ENCODE data around the gene CMIP.

CMIP gene

DNA sequence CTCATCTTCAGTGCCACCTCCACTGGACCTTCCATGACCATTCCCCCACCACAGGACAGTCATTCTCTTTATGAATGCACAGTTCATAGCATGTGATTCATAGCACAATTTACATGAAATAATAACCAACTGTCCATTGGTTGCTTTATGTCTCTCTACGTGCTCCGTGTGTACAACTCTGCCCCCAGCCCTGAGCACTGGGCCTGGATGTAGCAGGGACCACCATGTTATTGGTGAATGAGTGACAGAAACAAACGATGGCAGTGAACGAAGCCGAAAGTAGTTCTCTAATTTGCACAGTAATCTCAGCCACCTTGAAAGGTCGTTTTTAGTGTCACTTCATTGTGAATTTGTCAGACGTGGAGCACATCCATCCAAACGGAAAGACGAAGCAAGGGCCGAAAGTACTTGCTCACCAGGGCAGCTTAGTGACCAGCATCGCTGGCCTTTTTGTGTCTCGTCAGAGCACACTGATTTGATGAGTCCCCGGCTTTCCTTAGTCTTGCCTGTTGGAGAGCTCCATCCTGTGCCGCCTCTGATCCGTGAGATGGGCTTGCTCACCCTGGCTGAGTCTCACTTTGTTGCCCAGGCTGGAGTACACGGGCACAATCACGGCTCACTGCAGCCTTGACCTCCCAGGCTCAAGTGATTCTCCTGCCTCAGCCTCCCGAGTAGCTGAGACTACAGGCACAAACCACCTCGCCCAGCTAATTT lies 95.3 kb downstream of the CMIP start:
- no peak for DNase-seq

- no peak for DNase-seq
Measured at GRCh38 chr16:81541314-81541713, 96.7 kb downstream of the CMIP start.

GRCh38 chr16:81542609-81543570 lies 98.3 kb downstream of the CMIP start:
- no peak for DNase-seq

DNA sequence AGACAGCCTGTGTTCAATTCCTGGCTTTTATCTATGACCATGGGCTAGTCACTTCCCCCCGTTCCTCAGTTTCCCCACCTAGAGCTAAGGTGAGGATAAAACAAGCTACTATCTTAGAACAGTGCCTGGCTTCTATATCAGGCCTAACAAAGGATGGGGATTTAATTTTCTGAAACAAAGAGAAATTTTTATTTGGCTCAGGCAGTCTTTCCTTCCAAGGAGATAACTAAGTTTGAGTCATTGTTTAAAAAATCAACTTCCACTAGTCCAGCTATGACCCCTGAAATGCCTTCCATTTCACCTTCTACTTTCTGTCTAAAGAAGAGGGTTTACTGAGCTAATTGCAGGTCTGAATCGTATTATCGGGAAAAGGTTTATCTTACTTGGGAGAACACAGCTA lies 99.0 kb downstream of the CMIP start:
- no peak for DNase-seq

DNA sequence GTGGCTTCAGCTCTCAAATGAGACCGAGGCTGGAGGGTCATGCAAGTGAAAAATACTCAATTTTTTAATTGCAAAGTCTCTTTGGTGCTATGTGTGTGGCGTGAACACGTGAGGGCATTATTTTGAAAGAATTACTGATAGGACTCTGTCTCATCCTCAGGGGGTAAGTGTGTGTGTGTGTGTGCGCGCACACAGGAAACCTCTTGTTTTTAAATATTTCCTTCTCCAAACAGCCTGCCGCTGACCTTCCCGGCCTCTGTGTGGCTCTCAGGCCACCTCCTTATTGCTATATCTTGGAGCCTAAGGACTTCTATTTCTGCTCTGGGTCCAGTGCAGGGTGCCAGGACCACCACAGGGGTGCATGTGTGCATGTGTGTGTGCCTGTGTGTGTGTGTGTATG lies 99.7 kb downstream of the CMIP start:
- DNase-seq, result no peak

DNA sequence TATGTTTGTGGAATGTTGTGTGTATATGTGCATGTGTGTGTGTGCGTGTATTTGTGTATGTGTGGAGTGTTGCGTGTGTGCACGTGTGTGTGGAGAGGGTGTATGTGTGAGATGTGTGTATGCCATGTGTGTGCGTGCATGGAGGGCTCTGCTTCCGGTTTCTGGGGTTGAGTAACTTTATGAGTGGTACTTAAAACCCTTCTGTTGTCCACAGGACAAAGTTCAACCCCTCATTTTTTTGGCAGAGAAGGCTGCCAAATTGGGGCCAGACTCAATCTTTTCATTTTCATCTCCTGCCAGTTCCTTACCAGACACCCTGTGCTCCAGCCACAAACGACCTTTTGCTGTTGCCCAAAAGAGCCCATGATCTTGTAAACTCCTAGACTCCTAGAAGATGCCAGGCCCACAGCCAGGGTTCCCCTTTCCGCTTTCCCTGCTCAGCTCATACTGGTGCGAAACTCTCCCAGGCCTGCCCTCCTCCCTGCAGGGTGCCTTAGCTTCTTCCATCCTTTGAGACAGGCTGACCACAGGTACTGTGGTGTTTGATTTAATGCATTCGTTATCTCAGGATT lies 100.2 kb downstream of the CMIP start:
- no peak for DNase-seq

DNA sequence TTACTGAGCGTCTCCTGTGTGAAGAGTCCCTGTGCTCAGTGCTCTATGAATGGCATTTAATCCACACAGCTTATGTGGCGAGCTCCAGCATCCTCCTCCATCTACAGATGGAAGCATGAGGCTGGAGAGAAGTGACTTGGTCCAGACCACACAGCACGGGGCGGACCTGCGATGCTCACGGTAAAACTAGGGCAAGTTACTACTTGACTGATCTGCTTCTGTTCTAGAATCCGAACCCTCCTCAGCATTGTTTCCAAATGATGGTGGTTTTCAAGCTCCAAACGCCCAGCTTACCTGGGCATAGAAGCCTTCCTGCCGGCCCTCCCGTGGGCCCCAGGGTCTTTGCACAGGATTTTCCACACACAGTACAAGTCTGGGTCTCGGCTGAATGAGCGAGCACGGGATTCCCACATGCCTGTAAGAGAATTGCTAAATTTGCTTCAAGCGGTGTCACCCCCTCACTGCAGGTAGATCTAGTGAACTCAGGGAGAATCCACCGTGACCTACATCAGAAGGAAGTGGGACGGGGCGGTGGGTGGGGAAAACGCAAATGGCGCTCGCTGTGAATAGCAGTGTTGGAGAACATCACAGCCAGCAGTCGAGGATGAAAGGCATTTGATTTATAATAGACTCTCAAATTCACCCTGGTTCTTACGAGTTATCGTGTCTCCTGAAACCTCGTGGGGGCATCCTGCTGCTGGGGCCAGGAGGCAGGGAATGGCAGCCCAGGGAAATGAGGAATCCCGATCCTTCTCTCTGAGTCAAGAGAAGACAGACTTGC lies 101.1 kb downstream of the CMIP start:
- DNase-seq, result no peak

GRCh38 chr16:81546781-81547180 lies 102.2 kb downstream of the CMIP start:
- DNase-seq, result no peak

DNA sequence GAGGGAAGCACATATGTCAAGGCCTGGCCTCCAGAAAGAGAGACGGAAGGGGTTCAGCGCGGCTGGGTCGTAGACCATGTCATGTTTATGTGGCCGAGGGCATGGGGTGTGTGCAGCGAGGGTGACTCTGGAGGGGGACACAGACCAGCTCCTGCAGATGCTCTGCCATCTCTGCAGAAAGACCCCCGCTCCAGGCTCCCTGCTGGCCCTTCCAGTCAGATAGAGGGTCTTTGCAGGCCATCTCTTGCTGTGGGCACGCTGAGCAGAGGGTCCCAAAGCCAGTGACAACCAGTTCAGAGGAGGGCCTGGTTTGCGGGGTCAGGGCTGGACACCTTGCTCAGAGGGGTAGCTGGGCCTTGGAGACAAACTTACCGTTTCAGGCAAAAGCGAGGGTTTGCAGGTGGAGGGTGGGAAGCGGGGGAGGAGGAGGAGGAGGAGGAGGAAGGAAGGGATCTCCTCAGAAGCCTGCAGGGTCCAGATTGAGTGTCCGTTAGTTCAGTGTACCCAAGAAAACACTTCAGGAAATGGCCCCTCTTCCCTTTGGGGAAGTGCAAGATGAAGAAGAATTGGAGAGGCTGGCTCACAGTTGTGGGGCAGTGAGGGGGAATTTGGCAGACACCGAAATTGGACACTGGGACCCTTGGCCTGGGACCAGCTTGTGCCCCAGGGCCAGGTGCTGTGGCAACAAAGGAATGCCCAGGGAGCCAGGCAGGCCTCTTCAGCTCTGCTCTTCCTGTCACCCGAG lies 102.8 kb downstream of the CMIP start:
- no peak for DNase-seq

GRCh38 chr16:81547939-81548216 lies 103.3 kb downstream of the CMIP start:
- DNase-seq, result no peak

GRCh38 chr16:81548551-81548875 lies 103.9 kb downstream of the CMIP start:
- DNase-seq, result no peak

GRCh38 chr16:81548876-81549546 lies 104.4 kb downstream of the CMIP start:
- no peak for DNase-seq

DNA sequence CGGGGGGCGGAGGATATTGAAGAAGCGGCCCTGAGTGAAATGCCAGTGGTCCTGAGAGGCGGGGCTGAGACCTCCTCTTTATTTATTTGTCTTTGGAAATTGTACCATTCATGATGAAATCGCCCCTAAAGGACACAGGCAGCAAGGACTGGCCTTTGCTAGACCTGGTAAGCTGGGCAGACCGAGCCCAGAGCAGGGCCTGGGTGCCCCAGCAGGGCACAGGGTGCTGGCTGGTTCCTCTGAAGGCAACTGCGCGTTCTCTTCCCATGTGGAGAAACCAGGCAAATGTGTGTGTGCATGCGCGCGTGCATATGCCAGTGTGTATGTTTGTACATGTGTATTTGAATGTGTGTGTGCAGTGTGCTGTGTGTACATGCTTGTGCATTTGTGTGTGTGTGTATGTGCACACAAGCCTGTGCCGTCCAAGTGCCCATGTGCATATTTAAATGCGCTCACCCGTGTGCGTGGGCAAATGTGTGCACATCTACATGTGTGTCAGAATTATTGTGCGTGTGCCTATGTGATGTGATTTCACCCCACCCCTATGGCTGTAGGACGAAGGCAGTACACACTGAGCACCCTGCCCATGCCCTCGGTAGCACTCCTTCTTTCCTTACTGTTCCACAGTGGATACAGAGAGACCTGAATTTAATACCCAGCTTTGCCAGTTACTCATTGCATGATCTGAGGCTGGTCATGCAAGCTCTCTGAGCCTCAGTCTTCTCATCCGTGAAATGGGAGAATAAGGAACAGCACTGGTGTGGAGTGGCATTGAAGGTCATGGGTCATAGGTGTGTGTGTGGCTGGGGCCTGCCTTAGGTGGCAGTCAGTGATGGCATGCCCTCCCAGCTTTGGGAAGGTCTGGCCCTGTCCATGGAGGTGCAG lies 105.2 kb downstream of the CMIP start:
- DNase-seq, result no peak

DNA sequence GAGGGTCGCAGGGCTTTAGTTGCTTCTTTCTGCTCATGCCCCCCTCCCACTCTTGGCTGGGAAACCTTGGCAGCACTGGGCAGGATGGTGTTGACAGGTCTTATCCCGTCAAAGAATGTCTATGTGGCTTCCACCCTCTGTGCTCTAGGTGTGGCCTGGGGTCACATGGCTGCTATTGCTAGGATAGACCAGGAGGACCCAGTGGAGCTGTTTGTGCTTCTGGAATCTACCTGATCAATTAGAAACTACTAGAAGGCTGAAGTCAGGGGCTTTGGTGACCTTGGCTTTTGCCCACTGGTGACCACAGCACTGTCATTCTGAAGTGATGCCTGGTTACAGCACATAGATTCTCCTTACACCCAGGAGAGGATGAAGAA lies 105.8 kb downstream of the CMIP start:
- DNase-seq, result no peak

GRCh38 chr16:81551151-81551808 lies 106.7 kb downstream of the CMIP start:
- DNase-seq, result no peak

- DNase-seq, result no peak
Measured at GRCh38 chr16:81551821-81552304, 107.3 kb downstream of the CMIP start.

- no peak for DNase-seq
Measured at GRCh38 chr16:81552743-81553079, 108.1 kb downstream of the CMIP start.

GRCh38 chr16:81553080-81553813 lies 108.6 kb downstream of the CMIP start:
- DNase-seq, result no peak

DNA sequence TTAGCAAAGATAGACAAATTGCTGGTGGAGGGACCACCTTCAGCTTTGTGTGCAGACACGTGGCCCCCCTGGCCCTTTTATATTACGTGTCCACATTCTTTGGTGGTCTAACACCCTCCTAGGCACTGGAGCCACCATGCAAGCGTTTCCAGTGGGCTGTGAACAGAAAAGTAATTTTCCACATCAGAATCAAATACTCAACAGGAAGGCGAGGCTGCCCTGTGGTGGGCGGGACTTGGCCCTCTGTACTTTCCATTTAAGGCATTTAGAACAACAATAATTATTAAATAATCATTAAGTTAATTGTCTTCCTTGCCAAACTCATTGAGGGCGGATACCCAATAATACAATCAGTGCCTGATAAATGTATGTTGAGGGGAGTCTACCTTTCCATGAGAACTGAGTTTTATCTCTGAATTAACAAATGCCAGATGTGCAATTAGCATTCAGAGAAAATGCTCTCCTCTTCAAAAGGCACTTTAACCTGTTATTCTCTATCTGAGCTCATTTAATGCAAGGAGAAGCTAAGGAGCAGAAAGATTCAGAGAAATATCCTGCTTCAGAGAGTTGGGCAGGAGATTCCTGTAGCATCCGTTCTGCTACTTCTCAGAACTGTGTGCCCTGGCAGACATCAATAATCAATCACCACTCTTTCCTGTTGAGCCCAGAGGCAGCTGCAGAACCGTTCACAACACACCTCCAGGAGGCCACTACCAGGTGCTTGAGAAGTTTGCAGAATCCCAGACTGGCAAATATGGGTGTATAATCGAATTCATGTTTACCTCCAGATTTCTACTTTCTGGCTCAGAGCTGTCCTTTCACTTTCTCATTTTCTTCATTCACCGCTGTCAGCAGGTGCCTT lies 109.4 kb downstream of the CMIP start:
- no peak for DNase-seq

Measured in activated CD8-positive, alpha-beta memory T cell treated with anti-CD3 and anti-CD28 coated beads, Interleukin-2, amount 50 U/mL, for 48 hours (primary cell).